SU-DHL-6 (cell line): ENCODE data around the gene PIGZ.

Experiments
- H2AFZ ChIP-seq: fragments of 200-600 bp; sonication (generic); 2 replicates; pipeline ENCODE4 v1.6.1; 2014; ENCODE audit warnings: low read depth, mild to moderate bottlenecking, moderate library complexity, mixed read lengths, antibody characterized with exemption, low read length; ENCODE audit not compliant: severe bottlenecking
- H3F3A ChIP-seq: fragments of 200-600 bp; shearing (Covaris generic); 2 replicates; pipeline ENCODE4 v1.6.0; 2016; ENCODE audit warnings: antibody characterized with exemption, mild to moderate bottlenecking; ENCODE audit not compliant: insufficient read depth
- H3K27ac ChIP-seq: fragments of 200-600 bp; sonication (generic); 2 replicates; pipeline ENCODE4 v1.5.1; 2016; ENCODE audit warnings: low read depth, mild to moderate bottlenecking, low read length, moderate library complexity, mixed read lengths
- H3K27me3 ChIP-seq: fragments of 200-600 bp; sonication (generic), shearing (Covaris generic); 2 replicates; pipeline ENCODE4 v1.6.0; 2014; ENCODE audit warnings: mild to moderate bottlenecking, low read length
- H3K36me3 ChIP-seq: fragments of 200-600 bp; sonication (generic); 2 replicates; pipeline ENCODE4 v1.6.1; 2014; ENCODE audit warnings: mild to moderate bottlenecking, low read length, mixed read lengths
- H3K4me2 ChIP-seq: fragments of 300-600, 200-600 bp; shearing (Covaris generic), sonication (generic); 2 replicates; pipeline ENCODE4 v1.6.0; 2014; ENCODE audit warnings: low read length, low read depth, mild to moderate bottlenecking; ENCODE audit not compliant: poor library complexity, severe bottlenecking
- H3K4me3 ChIP-seq: fragments of 200-600 bp; sonication (generic); 2 replicates; pipeline ENCODE4 v1.5.1; 2014; ENCODE audit warnings: antibody characterized with exemption, low read length, mild to moderate bottlenecking, mixed read lengths; ENCODE audit not compliant: insufficient read depth, poor library complexity, severe bottlenecking
- H3K79me2 ChIP-seq: fragments of 200-600 bp; sonication (generic); 2 replicates; pipeline ENCODE4 v1.6.1; 2014; ENCODE audit warnings: mild to moderate bottlenecking, low read length, moderate library complexity; ENCODE audit not compliant: insufficient read depth
- H3K9ac ChIP-seq: fragments of 200-600 bp; sonication (generic); 2 replicates; pipeline ENCODE4 v1.7.0; 2014; ENCODE audit warnings: mild to moderate bottlenecking, low read length
- H3K9me2 ChIP-seq: fragments of 200-600 bp; sonication (generic); replicated peaks from 2 replicates; pipeline ENCODE4 v1.6.1; 2014; ENCODE audit warnings: low read length; ENCODE audit not compliant: insufficient read depth
- H3K9me3 ChIP-seq: fragments of 200-600 bp; sonication (generic); 2 replicates; pipeline ENCODE4 v1.6.1; 2014; ENCODE audit warnings: low read length, mixed read lengths; ENCODE audit not compliant: insufficient read depth
- H4K20me1 ChIP-seq: fragments of 200-600 bp; sonication (generic); 2 replicates; pipeline ENCODE4 v1.6.1; 2014; ENCODE audit warnings: low read depth, mild to moderate bottlenecking, antibody characterized with exemption, low read length, moderate library complexity, mixed read lengths
- CTCF ChIP-seq: fragments of 200-600 bp; sonication (generic); IDR thresholded peaks from one replicate; pipeline ENCODE4 v1.5.1; 2017; ENCODE audit warnings: antibody characterized with exemption, mild to moderate bottlenecking, low read length, moderate library complexity; ENCODE audit not compliant: insufficient read depth, poor library complexity, severe bottlenecking
- EZH2phosphoT487 ChIP-seq: fragments of 200-600 bp; sonication (generic), shearing (Covaris generic); conservative IDR thresholded peaks from 2 replicates; pipeline ENCODE4 v1.6.1; 2018; ENCODE audit warnings: mild to moderate bottlenecking, antibody characterized with exemption, low read length, moderate library complexity, mixed read lengths

PIGZ gene

GRCh38 chr3:196968233-196969133, at the start of gene PIGZ:
Gene PIGZ (minus strand): TSS chr3:196968833. CDS start chr3:196952031, 16,802 bp downstream.
- Histone ChIP-seq H3K9me3 (no peaks in the 10 kb centered on the region), H4K20me1 (no peaks in the 10 kb centered on the region), H3K4me2 (peak within 1 kb of the TSS; percentile 93), H3K27me3 (no peaks in the 10 kb centered on the region), H3K79me2 (no peaks in the 10 kb centered on the region), H3K4me3 (peak within 1 kb of the TSS; percentile 67), H3K9ac (peak within 1 kb of the TSS; percentile 84), H3K36me3 (no peaks in the 10 kb centered on the region), H2AFZ (peak within 1 kb of the TSS; percentile 96), H3F3A (no peaks in the 10 kb centered on the region), H3K27ac (no peak within 1 kb of the TSS; the same call in 1 of the 2 replicates), H3K9me2 (no peaks in the 10 kb centered on the region)
- TF ChIP-seq EZH2phosphoT487 (no peak), CTCF (no peak)

DNA sequence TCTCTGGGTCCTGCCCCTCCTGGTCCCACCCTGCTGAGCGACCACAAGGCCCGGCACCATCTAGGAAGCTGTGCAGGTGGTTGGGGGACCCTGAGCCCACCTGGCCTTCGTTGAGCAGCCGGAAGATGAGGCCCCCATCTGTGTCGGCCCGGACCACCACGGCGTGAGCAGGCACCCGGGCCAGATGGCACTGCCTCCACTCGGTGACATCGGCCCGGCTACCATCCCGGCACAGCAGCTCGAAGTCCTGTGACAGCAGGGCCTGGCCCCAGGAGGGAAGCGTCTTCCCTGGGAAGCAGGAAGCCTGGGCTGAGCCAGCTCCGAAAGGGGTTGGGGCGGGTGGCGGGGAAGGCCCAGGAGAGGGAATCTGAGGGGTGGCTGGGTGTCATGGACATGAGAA, 48.4 kb upstream of the PIGZ start:
- Histone ChIP-seq H3K4me3 (no peak overlapping the region), H2AFZ (no peak overlapping the region), H3K9ac (no peak overlapping the region), H3K79me2 (no peaks in the 10 kb centered on the region), H3K27ac (no peak overlapping the region), H4K20me1 (no peaks in the 10 kb centered on the region), H3K36me3 (no peaks in the 10 kb centered on the region), H3F3A (no peaks in the 10 kb centered on the region), H3K9me2 (no peaks in the 10 kb centered on the region), H3K4me2 (no peak overlapping the region), H3K9me3 (no peaks in the 10 kb centered on the region), H3K27me3 (no peaks in the 10 kb centered on the region)
- no peak for TF ChIP-seq CTCF
- TF ChIP-seq EZH2phosphoT487, result no peak

GRCh38 chr3:197015790-197016736, 47.4 kb upstream of the PIGZ start:
- Histone ChIP-seq H3K79me2 (no peaks in the 10 kb centered on the region), H3K9me3 (no peaks in the 10 kb centered on the region)
- TF ChIP-seq EZH2phosphoT487 (no peak), CTCF (no peak)

More at GRCh38 chr3:197015790-197016736, 47.4 kb upstream of the PIGZ start:
- Histone ChIP-seq H3K36me3 (no peaks in the 10 kb centered on the region), H3F3A (no peaks in the 10 kb centered on the region), H3K27me3 (no peaks in the 10 kb centered on the region), H3K9me2 (no peaks in the 10 kb centered on the region), H3K4me3 (no peak overlapping the region), H4K20me1 (no peaks in the 10 kb centered on the region), H2AFZ (no peak overlapping the region), H3K4me2 (no peak overlapping the region), H3K9ac (no peak overlapping the region), H3K27ac (no peak overlapping the region)
